GM12878 (cell line): ENCODE measurements around the gene MIPOL1. TPM values are rescaled to one million over a fixed set of nuclear protein-coding genes. Genes with fewer than 3 reads are reported as not detected.

ENCODE experiments used
- ATAC-seq: fragments of 200-7000 bp; cut with Tn5 transposase; 3 replicates; pipeline ENCODE4 v1.9.1; 2020; ENCODE audit warnings: mild to moderate bottlenecking, moderate library complexity
- BruUV-seq: library from RNA; stranded (reverse); fragments of 400-500 nt; replicated peaks from 2 replicates; lab custom pipeline; 2021; lab: Mats Ljungman, UMichigan
- CTCF ChIA-PET: fragments of 300-600 bp; sonication (Branson Sonifier 250); formaldehyde crosslinking; extraction: SDS; loops from one replicate; lab custom pipeline; 2021; ENCODE audit warnings: inconsistent platforms; lab: Yijun Ruan, JAX
- POLR2A ChIA-PET: fragments of 350-600 bp; formaldehyde crosslinking; extraction: SDS; loops from one replicate; lab custom pipeline; 2021; ENCODE audit warnings: inconsistent platforms; lab: Charles Lee
- RAD21 ChIA-PET: fragments of 300-600 bp; sonication (Branson Sonifier 250); formaldehyde crosslinking; loops from one replicate; lab custom pipeline; 2023; ENCODE audit warnings: antibody characterized with exemption; ENCODE audit not compliant: unreplicated experiment; lab: Charles Lee
- SMC1A ChIA-PET: fragments of 300-600 bp; sonication (Branson Sonifier 250); formaldehyde crosslinking; loops from one replicate; lab custom pipeline; 2023; ENCODE audit not compliant: unreplicated experiment, uncharacterized antibody; lab: Charles Lee
- DNase-seq: peaks from one replicate; pipeline ENCODE4 v3.0.0-alpha.2; 2011; ENCODE audit warnings: low read depth, low spot score
- FAIRE-seq: peaks from 3 replicates; lab custom pipeline; 2011; peaks lifted over from hg19 to GRCh38; lab: Jason Lieb, UNC
- H2AFZ ChIP-seq: 2 replicates; pipeline ENCODE4 v1.6.0; 2011; ENCODE audit warnings: low read depth, low read length, control low read depth; ENCODE audit not compliant: control insufficient read depth
- H3K27ac ChIP-seq: 2 replicates; pipeline ENCODE4 v1.5.1; 2011; ENCODE audit warnings: control low read depth; ENCODE audit not compliant: control insufficient read depth, insufficient read depth
- H3K27me3 ChIP-seq, 2 experiments: replicated peaks in 1 of 2; 2 replicates each; pipeline versions ENCODE4 v1.6.0 to v1.6.1; 2011; ENCODE audit warnings: low read length in 1 of 2; ENCODE audit not compliant: control insufficient read depth in 2 of 2, insufficient read depth in 2 of 2
- H3K36me3 ChIP-seq, 2 experiments: 2 replicates each; pipeline ENCODE4 v1.5.1; 2011; ENCODE audit warnings: low read length in 1 of 2; ENCODE audit not compliant: control insufficient read depth in 2 of 2, insufficient read depth in 2 of 2
- H3K4me1 ChIP-seq: 2 replicates; pipeline ENCODE4 v1.6.1; 2011; ENCODE audit warnings: mild to moderate bottlenecking, low read length, moderate library complexity, mixed read lengths; ENCODE audit not compliant: control insufficient read depth, insufficient read depth
- H3K4me2 ChIP-seq: 2 replicates; pipeline ENCODE4 v1.6.0; 2011; ENCODE audit warnings: control low read depth; ENCODE audit not compliant: control insufficient read depth, insufficient read depth
- H3K4me3 ChIP-seq: fragments of 200-600 bp; sonication (generic); 2 replicates; pipeline ENCODE4 v1.5.1; 2016
- H3K79me2 ChIP-seq: 2 replicates; pipeline ENCODE4 v1.6.0; 2011; ENCODE audit warnings: low read length; ENCODE audit not compliant: control insufficient read depth, insufficient read depth
- H3K9ac ChIP-seq: 2 replicates; pipeline ENCODE4 v1.8.0; 2011; ENCODE audit warnings: low read length, control low read depth, mixed read lengths; ENCODE audit not compliant: control insufficient read depth, insufficient read depth
- H3K9me3 ChIP-seq: replicated peaks from 3 replicates; pipeline ENCODE4 v1.5.1; 2011; ENCODE audit warnings: mild to moderate bottlenecking, low read length; ENCODE audit not compliant: control insufficient read depth, insufficient read depth
- H4K20me1 ChIP-seq: 2 replicates; pipeline ENCODE4 v1.6.0; 2011; ENCODE audit not compliant: control insufficient read depth, insufficient read depth
- CHD2 ChIP-seq: IDR thresholded peaks from 2 replicates; pipeline ENCODE4 v1.6.1; 2011; ENCODE audit warnings: low read depth, low read length, improper control_type of control experiment, borderline replicate concordance
- ETV6 ChIP-seq, 2 experiments: fragments of 450-650 bp in 1 of 2; IDR thresholded peaks in 1 of 2; conservative IDR thresholded peaks in 1 of 2; 2 replicates each; pipeline ENCODE4 v1.6.1; 2014; ENCODE audit warnings: antibody characterized with exemption in 1 of 2, borderline replicate concordance in 1 of 2, low read depth in 1 of 2, mild to moderate bottlenecking in 1 of 2, moderate library complexity in 1 of 2
- MXI1 ChIP-seq: fragments of 150-350 bp; IDR thresholded peaks from 2 replicates; pipeline ENCODE4 v1.6.1; 2011; ENCODE audit warnings: low read depth, mild to moderate bottlenecking, inconsistent platforms, low read length, improper control_type of control experiment
- NFYB ChIP-seq: IDR thresholded peaks from 2 replicates; pipeline ENCODE4 v1.6.1; 2011; ENCODE audit warnings: low read depth, mild to moderate bottlenecking, low read length, improper control_type of control experiment, moderate library complexity; ENCODE audit not compliant: insufficient read depth
- RB1 ChIP-seq: fragments of 450-650 bp; formaldehyde crosslinking; IDR thresholded peaks from 2 replicates; pipeline ENCODE4 v1.6.1; 2017; ENCODE audit warnings: mild to moderate bottlenecking, borderline replicate concordance
- SUZ12 ChIP-seq: fragments of 200-600 bp; sonication (generic); IDR thresholded peaks from one replicate; pipeline ENCODE4 v1.6.1; 2018; ENCODE audit warnings: antibody characterized with exemption, mild to moderate bottlenecking; ENCODE audit not compliant: unreplicated experiment
- ZNF274 ChIP-seq: IDR thresholded peaks from one replicate; pipeline ENCODE4 v1.8.0; 2011; ENCODE audit not compliant: insufficient read length, insufficient read depth
- ZSCAN29 ChIP-seq: fragments of 450-650 bp; IDR thresholded peaks from 2 replicates; pipeline ENCODE4 v1.6.1; 2017; ENCODE audit warnings: mild to moderate bottlenecking, moderate library complexity
- WGBS: methylation state at CpG from one replicate; pipeline ENCODE4 v1.1.6; 2016; ENCODE audit warnings: low lambda C conversion rate; ENCODE audit not compliant: insufficient replicate concordance, insufficient coverage; ENCODE audit errors: missing lambda C conversion rate; 5-methylcytosine and 5-hydroxymethylcytosine counted together
- in situ Hi-C: fragments of 300-500 bp; cut with MboI; formaldehyde crosslinking; loops from 9 replicates; pipeline ENCODE4 v1.14.3; 2018; ENCODE audit warnings: mixed read lengths
- intact Hi-C: fragments of 100-400 bp; cut with micrococcal nuclease; formaldehyde crosslinking; loops from one replicate; pipeline ENCODE4 v1.14.2; 2022; ENCODE audit not compliant: unreplicated experiment
- polyA plus RNA-seq, 11 experiments: library from polyadenylated mRNA; depleted of rRNA in 4 of 11; unstranded in 6 of 11; stranded (reverse) in 5 of 11; fragments of >200 nt; fragmentation: Nextera tagmentation in 4 of 11; fragmentation: Illumina TruSeq in 1 of 11; extraction: Ambion mirVana in 4 of 11; extraction: Trizol in 1 of 11; gene quantifications; 1 replicate in 1 of 11; 2 replicates in 10 of 11; pipeline versions ENCODE4 v1.2.1 to v1.2.3, GENCODE V29; 2011 to 2016; ENCODE audit warnings: inconsistent platforms in 2 of 11, missing spikeins in 2 of 11, low read depth in 1 of 11
- total RNA-seq, 4 experiments: library from RNA; depleted of rRNA in 3 of 4; stranded (reverse); fragments of >200 nt in 3 of 4; fragmentation: Illumina TruSeq in 1 of 4; extraction: Trizol in 1 of 4; gene quantifications; 2 replicates each; pipeline versions ENCODE4 v1.2.1 to v1.2.3, GENCODE V29; 2013 to 2021
- TF ChIP-seq, protein P1 (sequence below): IDR thresholded peaks from 2 replicates; pipeline ENCODE4 v1.6.1; 2012; ENCODE audit warnings: low read depth, low read length, improper control_type of control experiment
- TF ChIP-seq, protein P2 (sequence below): IDR thresholded peaks from 2 replicates; pipeline ENCODE4 v1.6.1; 2012; ENCODE audit warnings: low read depth, low read length, improper control_type of control experiment
- TF ChIP-seq, protein P3 (sequence below): fragments of 450-650 bp; IDR thresholded peaks from 2 replicates; pipeline ENCODE4 v1.6.1; 2017; ENCODE audit warnings: mild to moderate bottlenecking, moderate library complexity
- TF ChIP-seq, protein P4 (sequence below): fragments of 450-650 bp; IDR thresholded peaks from 2 replicates; pipeline ENCODE4 v1.6.1; 2016; ENCODE audit warnings: mild to moderate bottlenecking, moderate library complexity, borderline replicate concordance

The MIPOL1 gene
- total and polyA plus RNA-seq, 10 of the 15 experiments (the other 5 are each of a cell fraction or from before 2014, with no cell fraction given), result 0.06 TPM; not detected in 9

DNA sequence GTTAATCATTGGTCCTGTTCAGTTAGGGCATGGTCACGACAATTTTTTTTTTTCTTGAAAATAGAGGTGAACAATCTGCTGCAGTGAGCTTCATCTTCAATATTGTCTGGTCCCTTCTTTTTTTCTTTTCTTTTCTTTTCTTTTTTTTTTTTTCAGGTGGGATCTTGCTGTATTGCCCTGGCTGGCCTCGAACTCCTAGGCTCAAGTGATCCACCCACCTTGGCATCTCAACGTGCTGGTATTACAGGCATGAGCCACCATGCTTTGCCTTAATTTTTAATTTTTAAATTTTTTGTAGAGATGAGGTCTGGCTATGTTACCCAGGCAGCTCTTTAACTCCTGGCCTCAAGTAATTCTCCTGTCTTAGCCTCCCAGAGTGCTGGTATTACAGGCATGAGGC, 36.5 kb downstream of the MIPOL1 start:
- CTCF ChIA-PET, result interaction anchor here (0.6 to 1.2 kb wide), 3 partner anchors 11 to 19 kb away, joined by 3 to 4 read pairs (median 3); no protein-coding TSS in a partner anchor
- H3K4me3 ChIP-seq, result no peak overlapping the region
- RAD21 ChIA-PET, result no interaction called here
- no peak overlapping the region for H3K27ac ChIP-seq
- POLR2A ChIA-PET, result no interaction called here
- no TSS peak for BruUV-seq
- no peak overlapping the region for H2AFZ ChIP-seq
- 17% methylated on average over 3 of the region's 3 CpGs for WGBS
- FAIRE-seq (no peak), DNase-seq (no peak), ATAC-seq (no peak)
- H3K79me2 ChIP-seq, result no peaks in the 10 kb centered on the region
- SMC1A ChIA-PET, result interaction anchor here (0.6 kb wide), 1 partner anchor 363 kb away, joined by 3 read pairs; no protein-coding TSS in a partner anchor
- TF ChIP-seq RB1 (no peak), CHD2 (no peak), MXI1 (no peak), SUZ12 (no peak), ETV6 (conservative IDR thresholded peaks at IDR 0.05 in 1 of 2, IDR thresholded peaks at IDR 0.05 in 1 of 2; ENCODE audit: borderline replicate concordance in 1 of 2, low read depth in 1 of 2) (no peak), ZSCAN29 (no peak), ZNF274 (no peak), NFYB (no peak)
- TF ChIP-seq, protein P1, sequence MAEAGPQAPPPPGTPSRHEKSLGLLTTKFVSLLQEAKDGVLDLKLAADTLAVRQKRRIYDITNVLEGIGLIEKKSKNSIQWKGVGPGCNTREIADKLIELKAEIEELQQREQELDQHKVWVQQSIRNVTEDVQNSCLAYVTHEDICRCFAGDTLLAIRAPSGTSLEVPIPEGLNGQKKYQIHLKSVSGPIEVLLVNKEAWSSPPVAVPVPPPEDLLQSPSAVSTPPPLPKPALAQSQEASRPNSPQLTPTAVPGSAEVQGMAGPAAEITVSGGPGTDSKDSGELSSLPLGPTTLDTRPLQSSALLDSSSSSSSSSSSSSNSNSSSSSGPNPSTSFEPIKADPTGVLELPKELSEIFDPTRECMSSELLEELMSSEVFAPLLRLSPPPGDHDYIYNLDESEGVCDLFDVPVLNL, result no peak
- TF ChIP-seq, protein P2, sequence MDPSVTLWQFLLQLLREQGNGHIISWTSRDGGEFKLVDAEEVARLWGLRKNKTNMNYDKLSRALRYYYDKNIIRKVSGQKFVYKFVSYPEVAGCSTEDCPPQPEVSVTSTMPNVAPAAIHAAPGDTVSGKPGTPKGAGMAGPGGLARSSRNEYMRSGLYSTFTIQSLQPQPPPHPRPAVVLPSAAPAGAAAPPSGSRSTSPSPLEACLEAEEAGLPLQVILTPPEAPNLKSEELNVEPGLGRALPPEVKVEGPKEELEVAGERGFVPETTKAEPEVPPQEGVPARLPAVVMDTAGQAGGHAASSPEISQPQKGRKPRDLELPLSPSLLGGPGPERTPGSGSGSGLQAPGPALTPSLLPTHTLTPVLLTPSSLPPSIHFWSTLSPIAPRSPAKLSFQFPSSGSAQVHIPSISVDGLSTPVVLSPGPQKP, result no peak
- TF ChIP-seq, protein P3, sequence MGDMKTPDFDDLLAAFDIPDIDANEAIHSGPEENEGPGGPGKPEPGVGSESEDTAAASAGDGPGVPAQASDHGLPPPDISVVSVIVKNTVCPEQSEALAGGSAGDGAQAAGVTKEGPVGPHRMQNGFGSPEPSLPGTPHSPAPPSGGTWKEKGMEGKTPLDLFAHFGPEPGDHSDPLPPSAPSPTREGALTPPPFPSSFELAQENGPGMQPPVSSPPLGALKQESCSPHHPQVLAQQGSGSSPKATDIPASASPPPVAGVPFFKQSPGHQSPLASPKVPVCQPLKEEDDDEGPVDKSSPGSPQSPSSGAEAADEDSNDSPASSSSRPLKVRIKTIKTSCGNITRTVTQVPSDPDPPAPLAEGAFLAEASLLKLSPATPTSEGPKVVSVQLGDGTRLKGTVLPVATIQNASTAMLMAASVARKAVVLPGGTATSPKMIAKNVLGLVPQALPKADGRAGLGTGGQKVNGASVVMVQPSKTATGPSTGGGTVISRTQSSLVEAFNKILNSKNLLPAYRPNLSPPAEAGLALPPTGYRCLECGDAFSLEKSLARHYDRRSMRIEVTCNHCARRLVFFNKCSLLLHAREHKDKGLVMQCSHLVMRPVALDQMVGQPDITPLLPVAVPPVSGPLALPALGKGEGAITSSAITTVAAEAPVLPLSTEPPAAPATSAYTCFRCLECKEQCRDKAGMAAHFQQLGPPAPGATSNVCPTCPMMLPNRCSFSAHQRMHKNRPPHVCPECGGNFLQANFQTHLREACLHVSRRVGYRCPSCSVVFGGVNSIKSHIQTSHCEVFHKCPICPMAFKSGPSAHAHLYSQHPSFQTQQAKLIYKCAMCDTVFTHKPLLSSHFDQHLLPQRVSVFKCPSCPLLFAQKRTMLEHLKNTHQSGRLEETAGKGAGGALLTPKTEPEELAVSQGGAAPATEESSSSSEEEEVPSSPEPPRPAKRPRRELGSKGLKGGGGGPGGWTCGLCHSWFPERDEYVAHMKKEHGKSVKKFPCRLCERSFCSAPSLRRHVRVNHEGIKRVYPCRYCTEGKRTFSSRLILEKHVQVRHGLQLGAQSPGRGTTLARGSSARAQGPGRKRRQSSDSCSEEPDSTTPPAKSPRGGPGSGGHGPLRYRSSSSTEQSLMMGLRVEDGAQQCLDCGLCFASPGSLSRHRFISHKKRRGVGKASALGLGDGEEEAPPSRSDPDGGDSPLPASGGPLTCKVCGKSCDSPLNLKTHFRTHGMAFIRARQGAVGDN, result no peak
- TF ChIP-seq, protein P4, sequence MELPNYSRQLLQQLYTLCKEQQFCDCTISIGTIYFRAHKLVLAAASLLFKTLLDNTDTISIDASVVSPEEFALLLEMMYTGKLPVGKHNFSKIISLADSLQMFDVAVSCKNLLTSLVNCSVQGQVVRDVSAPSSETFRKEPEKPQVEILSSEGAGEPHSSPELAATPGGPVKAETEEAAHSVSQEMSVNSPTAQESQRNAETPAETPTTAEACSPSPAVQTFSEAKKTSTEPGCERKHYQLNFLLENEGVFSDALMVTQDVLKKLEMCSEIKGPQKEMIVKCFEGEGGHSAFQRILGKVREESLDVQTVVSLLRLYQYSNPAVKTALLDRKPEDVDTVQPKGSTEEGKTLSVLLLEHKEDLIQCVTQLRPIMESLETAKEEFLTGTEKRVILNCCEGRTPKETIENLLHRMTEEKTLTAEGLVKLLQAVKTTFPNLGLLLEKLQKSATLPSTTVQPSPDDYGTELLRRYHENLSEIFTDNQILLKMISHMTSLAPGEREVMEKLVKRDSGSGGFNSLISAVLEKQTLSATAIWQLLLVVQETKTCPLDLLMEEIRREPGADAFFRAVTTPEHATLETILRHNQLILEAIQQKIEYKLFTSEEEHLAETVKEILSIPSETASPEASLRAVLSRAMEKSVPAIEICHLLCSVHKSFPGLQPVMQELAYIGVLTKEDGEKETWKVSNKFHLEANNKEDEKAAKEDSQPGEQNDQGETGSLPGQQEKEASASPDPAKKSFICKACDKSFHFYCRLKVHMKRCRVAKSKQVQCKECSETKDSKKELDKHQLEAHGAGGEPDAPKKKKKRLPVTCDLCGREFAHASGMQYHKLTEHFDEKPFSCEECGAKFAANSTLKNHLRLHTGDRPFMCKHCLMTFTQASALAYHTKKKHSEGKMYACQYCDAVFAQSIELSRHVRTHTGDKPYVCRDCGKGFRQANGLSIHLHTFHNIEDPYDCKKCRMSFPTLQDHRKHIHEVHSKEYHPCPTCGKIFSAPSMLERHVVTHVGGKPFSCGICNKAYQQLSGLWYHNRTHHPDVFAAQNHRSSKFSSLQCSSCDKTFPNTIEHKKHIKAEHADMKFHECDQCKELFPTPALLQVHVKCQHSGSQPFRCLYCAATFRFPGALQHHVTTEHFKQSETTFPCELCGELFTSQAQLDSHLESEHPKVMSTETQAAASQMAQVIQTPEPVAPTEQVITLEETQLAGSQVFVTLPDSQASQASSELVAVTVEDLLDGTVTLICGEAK, result no peak
- no peak overlapping the region for H3K4me2 ChIP-seq
- H3K9me3 ChIP-seq, result no peaks in the 10 kb centered on the region
- in situ Hi-C loops (loop anchor here (25.0 kb wide), 1 partner anchor 1778 kb away; no protein-coding TSS in a partner anchor), intact Hi-C loops (no loop called here)
- H4K20me1 ChIP-seq, result no peaks in the 10 kb centered on the region
- no peaks in the 10 kb centered on the region for H3K27me3 ChIP-seq
- no peaks in the 10 kb centered on the region for H3K4me1 ChIP-seq
- no peaks in the 10 kb centered on the region for H3K36me3 ChIP-seq
- no peak overlapping the region for H3K9ac ChIP-seq
